ENCODE results near the gene FAM83D. TPM values are rescaled to one million over a fixed set of nuclear protein-coding genes. Genes with fewer than 3 reads are reported as not detected.

FAM83D gene
- total and polyA plus RNA-seq, 2 of the 4 experiments (the other 2 are of a cell fraction): 20.4 to 26.4 TPM

- H3K4me2 ChIP-seq (ENCODE audit: low read depth, low read length): no peak overlapping the region
- H3K27me3 ChIP-seq (ENCODE audit: control insufficient read depth, insufficient read depth, low read length): no peaks in the 10 kb centered on the region
- H3K4me3 ChIP-seq (ENCODE audit: insufficient read depth, low read depth, low read length): no peak overlapping the region
- ChIA-PET CTCF (no interaction called here), POLR2A (ENCODE audit: unreplicated experiment) (no interaction called here)
- no peak overlapping the region for H3K9ac ChIP-seq (ENCODE audit: low read depth, low read length)
- peaks cover 9% of the 10 kb centered on the region for H3K36me3 ChIP-seq (ENCODE audit: control insufficient read depth, insufficient read depth, low read length)
- no peaks in the 10 kb centered on the region for H4K20me1 ChIP-seq (ENCODE audit: insufficient read depth, low read length)
- intact Hi-C loops (cut with micrococcal nuclease) (no loop called here), in situ Hi-C loops (cut with MboI; ENCODE audit: low sequenced_read_pairs) (no loop called here), dilution Hi-C loops (cut with HindIII; ENCODE audit: low sequenced_read_pairs, unreplicated experiment) (no loop called here)
- no peak overlapping the region for H3K14ac ChIP-seq (replicated peaks; ENCODE audit: low read depth, low read length)
- H3K4ac ChIP-seq (ENCODE audit: low read depth, low read length): no peak overlapping the region
- no peak overlapping the region for H2AFZ ChIP-seq (replicated peaks; ENCODE audit: low read length, poor library complexity)
- no peak for TF ChIP-seq SMC3 (IDR thresholded peaks at IDR 0.05; ENCODE audit: low read depth, low read length)
- TF ChIP-seq MAZ (IDR thresholded peaks at IDR 0.05; ENCODE audit: borderline replicate concordance, low read depth, low read length): no peak
- TF ChIP-seq MXI1 (IDR thresholded peaks at IDR 0.05; ENCODE audit: borderline replicate concordance, low read depth, low read length): no peak
- TF ChIP-seq USF2 (IDR thresholded peaks at IDR 0.05; ENCODE audit: low read depth, low read length): no peak
- TF ChIP-seq RCOR1 (IDR thresholded peaks at IDR 0.05; ENCODE audit: insufficient replicate concordance, low read length): no peak
- DNase-seq (no peak), ATAC-seq (ENCODE audit: low read depth) (no peak)
- no peak overlapping the region for H3K56ac ChIP-seq (ENCODE audit: extremely low read depth, insufficient read depth, low read length)
- H3K9me1 ChIP-seq (ENCODE audit: insufficient read depth, low read length): peaks cover 12% of the 10 kb centered on the region
- no peak overlapping the region for H4K8ac ChIP-seq (ENCODE audit: low read depth in 2 of 2, low read length in 2 of 2)
- no peak overlapping the region for H2AK5ac ChIP-seq (ENCODE audit: low read depth, low read length)
- H3K4me1 ChIP-seq (ENCODE audit: control insufficient read depth, insufficient read depth, low read length): no peaks in the 10 kb centered on the region
- H2BK15ac ChIP-seq (ENCODE audit: low read depth, low read length): no peak overlapping the region
- H4K91ac ChIP-seq (ENCODE audit: insufficient read depth, low read depth, low read length): no peak overlapping the region
- no peak overlapping the region for H4K5ac ChIP-seq (ENCODE audit: low read depth, low read length)
- peaks cover 31 to 34% of the 10 kb centered on the region in 2 experiments for H3K79me1 ChIP-seq (ENCODE audit: low read depth in 1 of 2, low read length in 2 of 2)
- H3K23ac ChIP-seq (ENCODE audit: low read depth, low read length): no peak overlapping the region
- WGBS, 2 experiments (ENCODE audit: extremely low coverage in 2 of 2, insufficient read length in 1 of 2): no CpG with 5 or more reads among the region's 3 CpGs
- H3K27ac ChIP-seq (ENCODE audit: insufficient read depth, low read length): no peak overlapping the region
- BruUV-seq (replicated peaks): no TSS peak
- H2BK20ac ChIP-seq (ENCODE audit: low read depth, low read length): no peak overlapping the region
- no peak overlapping the region for H2BK120ac ChIP-seq (ENCODE audit: low read depth, low read length)
- no peaks in the 10 kb centered on the region for H3K9me3 ChIP-seq (ENCODE audit: control insufficient read depth, insufficient read depth, low read length)
- no peak overlapping the region for H2AK9ac ChIP-seq (replicated peaks; ENCODE audit: low read depth, low read length, poor library complexity)
- no peak overlapping the region for H2BK5ac ChIP-seq (ENCODE audit: low read depth, low read length, poor library complexity, severe bottlenecking)
- H3K18ac ChIP-seq (ENCODE audit: low read depth, low read length): no peak overlapping the region
Measured at GRCh38 chr20:38946836-38947235, 20.6 kb downstream of the FAM83D start.

Measured in IMR-90 (cell line).